Measurements from ENCODE around the gene PSMD14. TPM values are rescaled to one million over a fixed set of nuclear protein-coding genes. Genes with fewer than 3 reads are reported as not detected.
A peak's percentile ranks its signal among the peaks of the same experiment; 100 is the strongest.
"Not testable (repeated sequence)": the region's sequence is repeated elsewhere in the genome, so short reads cannot be mapped to it uniquely, and the experiment has no call there.

The PSMD14 gene
- polyA plus RNA-seq (2013, experiment 1 of 2; ENCODE audit: insufficient read length): 60.5 TPM
- polyA plus RNA-seq (2013, experiment 2 of 2; ENCODE audit: insufficient read length): 66.9 TPM

DNA sequence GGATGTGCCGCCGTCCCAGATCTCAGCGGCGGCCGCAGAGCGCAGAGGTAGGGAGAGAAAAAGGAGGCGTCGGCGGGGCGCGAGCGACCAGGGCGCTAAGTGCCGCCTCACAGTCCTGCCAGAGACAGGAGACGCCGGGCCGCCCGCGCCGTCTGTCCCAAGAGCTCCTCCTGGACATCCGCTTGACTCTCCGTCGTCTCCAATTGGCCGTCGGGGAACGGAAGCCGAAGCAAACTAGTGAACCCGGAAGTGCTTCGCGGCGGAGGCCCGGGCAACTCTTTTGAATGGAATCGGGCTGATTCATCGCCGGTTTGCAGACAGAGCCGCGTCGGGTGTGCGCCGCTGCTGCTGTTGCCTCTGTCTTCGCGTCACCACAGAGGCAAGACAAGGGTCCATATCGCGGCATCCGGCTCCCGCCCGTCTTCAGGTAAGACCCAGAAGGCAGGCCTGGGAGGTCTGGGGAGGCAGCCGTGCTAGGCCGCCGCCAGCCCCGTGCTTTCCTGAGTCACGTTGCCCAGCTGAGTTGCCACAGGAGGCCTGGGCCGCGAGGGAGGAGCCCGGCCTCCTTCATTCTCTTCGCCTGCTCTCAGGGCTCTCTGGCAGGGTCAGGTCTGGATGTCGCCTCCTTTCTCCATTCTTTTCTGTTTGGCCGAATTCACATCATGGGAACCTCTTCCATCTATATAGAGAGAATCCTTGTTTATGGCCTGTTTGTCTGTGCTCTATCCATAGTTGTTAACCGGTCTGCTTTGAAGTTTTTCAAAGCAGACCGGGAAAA, at the start of gene PSMD14:
PSMD14 (plus strand) TSS at position 248 of the 778 bp plus-strand sequence. CDS start 10,401 bp downstream, outside the sequence.
- peak; percentile 96 for DNase-seq

DNA sequence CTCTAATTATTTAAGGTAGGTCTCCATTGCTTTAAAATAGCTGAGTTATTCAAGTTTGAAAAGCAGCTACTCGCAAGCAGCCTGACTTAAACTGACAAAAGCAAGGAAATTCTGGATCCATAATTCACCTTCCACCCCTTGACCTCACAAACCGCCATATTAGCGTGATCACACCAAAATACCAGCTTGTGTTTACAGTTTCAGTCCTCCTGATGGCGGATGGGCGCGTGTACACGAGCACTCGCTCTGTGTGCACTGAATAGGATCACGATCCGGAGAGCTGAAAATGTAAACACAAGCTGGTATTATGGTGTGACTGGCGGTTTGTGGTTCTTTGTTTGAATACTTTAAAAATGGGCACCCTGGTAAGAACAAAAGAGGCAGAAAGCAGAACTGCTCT, 42.4 kb upstream of the PSMD14 start:
- DNase-seq: no peak

DNA sequence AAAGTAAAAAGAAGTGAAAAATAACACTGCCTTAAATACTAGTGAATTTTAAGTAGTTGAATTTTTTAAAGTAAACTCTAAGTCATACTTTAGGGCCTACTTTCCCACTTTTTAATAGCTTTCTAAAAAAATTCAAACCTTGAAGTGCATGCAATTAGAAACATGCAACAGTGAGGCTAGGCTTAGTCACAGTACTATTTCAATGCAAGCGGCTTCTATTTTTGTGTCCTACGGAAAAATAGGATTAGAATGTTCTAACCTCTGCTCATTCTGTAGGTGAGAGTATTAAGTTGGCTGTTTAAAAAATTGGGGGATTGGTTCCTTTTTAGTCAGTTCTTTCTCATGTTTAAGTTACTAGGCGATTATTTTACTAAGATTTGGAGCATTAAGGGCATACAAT, 39.1 kb upstream of the PSMD14 start:
- no peak for DNase-seq

DNA sequence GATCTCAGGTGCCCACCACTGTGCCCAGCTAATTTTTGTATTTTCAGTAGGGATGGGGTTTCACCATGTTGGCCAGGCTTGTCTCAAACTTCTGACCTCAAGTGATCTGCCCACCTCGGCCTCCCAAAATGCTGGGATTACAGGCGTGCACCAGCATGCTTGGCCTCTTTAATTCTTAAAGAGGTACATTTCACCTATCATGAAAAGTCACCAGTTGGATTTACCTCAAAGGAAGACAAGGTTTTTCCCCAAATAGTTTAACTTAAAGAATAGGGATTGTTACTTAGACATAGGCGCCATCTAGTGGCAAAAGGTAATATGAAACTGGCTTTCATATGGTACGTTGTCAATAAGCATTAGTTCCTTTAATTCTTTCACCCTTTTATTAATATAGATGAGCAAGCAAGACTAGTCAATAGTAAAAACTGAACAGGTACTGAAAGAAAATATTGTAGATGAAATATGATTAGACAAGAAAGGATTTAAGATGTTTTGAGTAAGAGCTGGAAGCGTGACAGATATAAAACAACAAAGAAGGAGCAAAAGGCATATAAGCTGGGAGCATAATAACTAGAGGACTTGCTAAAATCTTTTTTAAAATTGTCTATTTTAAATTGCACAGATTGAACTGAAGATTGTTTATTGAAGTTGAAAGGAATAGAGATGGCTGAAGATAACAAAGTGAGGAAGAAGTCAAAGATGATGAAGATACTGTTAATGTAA, 35.0 kb upstream of the PSMD14 start:
- DNase-seq: peak; percentile 59

DNA sequence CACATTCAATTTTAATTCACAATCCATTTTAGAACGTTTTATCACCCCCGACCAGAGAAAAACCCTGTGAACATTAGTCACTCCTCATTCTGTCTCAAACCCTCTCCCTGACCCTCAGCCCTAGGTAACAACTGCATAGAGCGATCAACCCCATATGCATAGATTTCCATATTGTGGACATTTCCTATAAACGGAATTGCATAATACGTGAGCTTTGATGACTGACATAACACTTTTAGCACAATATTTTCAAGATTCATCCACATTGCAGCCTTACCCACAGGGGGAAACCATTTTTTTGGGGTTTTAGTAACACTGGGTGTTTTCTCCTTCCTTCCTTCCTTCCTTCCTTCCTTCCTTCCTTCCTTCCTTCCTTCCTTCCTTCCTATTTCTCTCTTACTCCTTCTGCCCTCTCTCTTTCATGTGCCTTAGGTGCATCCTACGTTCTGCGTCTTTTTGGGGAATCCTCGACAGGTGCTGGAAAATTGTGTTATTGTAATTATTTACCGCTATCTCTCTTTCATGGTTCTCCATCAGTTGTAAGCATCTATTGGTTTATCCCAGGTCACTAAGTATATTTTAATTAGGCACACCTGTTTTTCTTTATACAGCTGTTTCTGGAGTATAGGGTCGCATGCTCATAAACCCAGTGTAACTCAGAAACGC, 29.5 kb upstream of the PSMD14 start:
- not testable (repeated sequence) for DNase-seq

DNA sequence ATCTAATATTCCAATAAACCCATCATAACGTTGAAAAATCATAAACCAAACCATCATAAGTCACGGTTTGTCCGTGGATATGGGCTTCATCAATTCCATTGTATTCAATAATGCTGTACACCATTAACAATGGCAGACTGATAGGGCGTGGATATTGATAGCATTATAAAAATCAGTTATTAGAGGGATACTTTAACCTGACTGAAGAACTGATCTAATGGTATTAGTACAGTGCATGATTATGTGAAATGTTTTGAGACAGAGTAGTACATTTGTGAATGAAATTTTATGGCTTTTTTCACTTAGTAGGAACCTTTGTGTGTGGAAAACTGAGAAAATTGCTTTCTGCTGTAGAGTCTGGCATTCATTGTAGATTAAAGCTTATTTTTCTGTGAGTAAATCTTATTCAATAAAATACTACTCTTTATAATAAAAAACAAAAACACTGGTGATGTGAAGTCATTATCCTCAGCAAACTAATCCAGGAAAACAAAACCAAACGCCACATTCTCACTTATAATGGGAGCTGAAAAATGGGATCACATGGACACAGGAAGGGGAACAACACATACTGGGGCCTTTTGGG, 28.9 kb upstream of the PSMD14 start:
- not testable (repeated sequence) for DNase-seq

DNA sequence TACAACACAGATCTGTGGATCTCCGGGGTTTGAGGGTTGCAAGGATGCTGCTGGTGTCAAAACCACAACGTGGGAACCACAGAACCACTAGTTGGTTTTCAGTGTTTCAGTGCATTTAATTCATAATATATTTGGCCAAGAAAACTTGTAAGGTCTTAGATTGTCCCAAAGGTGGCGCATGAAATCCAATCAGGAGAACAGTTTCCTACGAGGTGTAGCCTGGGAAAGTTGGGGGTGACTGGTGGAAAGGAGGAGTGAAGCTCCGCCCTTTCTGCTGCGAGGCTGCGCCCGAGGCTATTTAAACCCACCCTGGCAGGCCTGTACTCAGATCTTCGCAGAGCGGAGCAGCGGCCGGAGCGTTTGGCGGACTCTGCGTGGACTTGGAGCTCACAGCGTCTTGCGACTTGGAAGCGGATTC, 27.3 kb upstream of the PSMD14 start:
- peak; percentile 9 for DNase-seq

DNA sequence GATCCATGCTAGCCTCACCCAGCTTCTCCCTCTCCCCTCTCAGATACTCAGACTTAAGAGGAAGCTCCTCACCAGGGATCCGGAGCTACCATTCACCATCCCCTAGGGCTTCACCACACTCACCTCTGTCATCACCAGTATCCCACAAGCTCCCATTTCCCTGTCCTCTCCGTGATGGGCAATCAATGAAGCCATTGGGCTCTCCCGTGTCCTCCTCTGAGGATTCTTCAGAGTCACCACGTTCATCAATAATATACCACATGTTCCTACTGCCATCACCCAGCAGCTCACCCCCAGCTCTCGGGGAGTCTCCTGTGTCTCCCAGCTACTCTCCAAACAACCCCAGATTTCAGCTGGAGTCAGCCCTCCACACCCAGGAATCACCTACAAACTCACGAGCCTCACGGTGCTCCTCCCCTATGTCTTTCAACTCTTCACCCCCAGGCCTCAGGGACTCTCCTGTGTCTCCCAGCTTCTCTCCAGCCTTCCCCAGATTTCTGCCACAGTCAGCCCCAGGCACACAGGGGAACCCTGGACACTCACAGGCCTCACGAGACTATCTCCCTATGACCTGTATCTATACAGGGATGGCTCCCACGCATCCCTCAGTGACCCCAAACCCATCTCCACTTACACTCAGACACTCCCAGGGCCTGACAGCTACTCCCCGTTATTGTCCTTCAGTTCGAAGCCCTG, 26.5 kb upstream of the PSMD14 start:
- DNase-seq: not testable (repeated sequence)

DNA sequence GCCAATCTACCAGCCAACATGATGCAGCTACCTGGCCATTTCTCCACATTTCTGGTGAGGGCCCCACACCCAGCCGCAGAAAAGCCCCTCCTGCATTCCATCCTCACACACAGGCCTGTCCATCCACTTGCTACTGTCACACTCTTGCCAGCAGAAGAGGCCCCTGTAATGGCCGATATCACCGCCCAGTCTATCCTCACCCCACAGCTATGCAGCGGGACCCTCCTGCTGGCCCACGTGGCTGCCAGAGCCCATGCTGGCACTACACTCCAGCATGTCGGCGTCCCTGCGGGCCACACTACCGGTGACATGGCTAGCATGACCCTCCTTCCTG, 25.9 kb upstream of the PSMD14 start:
- not testable (repeated sequence) for DNase-seq

DNA sequence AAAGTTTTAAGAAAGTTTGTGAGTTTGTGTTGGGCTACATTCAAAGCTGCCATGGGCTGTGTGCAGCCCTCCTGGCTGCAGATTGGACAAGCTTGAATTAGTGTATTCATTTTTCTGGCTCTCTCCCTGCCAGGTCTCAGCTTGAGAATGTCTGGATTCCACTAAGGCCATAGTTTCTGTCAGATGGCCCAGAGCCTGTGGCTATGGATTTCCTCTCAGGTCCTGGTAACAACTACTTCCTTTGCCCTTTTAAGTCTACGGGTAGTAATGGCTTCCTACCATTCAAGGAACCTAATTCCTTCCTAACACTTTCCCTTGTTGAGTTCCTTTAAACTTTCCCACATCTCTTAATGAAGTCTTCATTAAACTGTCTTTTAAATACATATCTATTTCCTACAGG, 24.3 kb upstream of the PSMD14 start:
- peak; percentile 8 for DNase-seq

DNA sequence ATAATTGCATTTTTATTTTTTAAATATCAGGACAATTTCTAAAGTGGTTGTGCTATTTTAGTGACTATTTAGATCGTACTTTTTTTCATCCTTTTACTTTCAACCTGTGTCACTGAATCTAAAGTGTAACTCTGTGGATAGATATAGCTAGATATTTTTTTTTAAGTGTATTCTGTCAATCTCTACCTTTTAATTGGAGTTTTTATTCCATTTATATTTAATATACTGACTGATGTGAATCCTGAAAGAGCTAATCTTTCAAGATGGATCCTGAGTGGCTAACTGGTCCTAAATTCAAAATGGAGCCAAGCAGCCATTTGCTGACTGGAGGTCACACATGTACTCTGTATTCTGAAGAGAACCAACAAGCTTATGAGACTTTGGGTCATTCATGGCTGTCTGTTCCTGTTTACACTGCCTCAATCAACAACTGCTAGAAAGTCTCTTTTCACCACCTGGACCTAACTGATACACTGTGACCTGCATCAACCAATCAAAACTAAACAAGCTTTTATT, 4.6 kb upstream of the PSMD14 start:
- no peak for DNase-seq

DNA sequence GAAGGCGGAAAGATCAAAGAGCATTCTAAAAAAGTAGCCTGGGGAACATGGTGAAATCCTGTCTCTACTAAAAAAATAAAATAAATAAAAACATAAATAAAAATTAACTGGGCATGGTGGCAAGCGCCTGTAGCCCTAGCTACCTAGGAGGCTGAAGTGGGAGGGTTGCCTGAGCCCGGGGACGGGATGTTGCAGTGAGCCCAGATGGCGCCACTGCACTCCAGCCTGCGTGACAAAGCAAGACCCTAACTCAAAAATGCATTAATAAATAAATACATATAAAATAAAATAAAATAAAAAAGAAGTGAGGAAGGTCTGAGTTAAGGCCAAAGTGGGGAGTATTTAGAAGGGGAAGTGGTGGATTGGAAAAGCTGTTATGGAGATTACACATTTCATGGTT, 1.3 kb upstream of the PSMD14 start:
- DNase-seq: no peak

DNA sequence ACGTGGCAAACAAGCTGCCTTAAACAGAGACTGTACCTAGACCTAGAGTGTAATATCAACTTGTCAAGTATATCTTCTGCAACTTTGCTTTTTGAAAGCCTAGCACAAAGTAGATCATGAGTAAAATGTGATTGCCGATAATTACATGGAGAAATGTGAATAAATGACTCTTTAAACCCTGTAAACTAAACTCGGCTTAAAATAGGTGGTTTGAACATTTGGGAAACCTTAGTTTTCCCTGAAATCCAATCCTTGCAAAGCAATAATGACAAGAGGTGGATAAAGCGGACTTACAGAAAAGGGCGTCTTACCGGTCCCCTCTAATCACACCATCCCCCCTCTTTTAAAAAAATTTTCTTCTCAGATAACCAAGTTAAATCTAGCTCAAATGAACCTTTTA, 549 bp upstream of the PSMD14 start:
- no peak for DNase-seq

DNA sequence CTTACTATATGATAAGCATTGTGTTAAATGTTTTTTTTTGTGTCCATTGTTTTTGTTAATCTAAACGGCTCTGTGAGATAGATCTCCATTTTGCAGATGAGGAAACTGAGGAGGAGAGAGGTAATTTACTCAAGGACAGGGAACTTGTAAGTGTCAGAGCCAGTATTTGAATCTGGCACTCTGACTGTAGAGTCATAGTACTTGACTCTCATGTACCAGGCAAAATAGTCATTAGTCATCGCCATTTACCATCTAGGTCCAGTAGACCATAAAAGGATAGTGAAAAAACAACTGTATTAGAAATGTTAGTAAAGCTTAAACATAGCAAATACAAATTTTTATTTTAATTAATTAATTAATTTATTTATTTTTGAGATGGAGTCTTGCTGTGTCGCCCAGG, 4.8 kb downstream of the PSMD14 start:
- DNase-seq: no peak

DNA sequence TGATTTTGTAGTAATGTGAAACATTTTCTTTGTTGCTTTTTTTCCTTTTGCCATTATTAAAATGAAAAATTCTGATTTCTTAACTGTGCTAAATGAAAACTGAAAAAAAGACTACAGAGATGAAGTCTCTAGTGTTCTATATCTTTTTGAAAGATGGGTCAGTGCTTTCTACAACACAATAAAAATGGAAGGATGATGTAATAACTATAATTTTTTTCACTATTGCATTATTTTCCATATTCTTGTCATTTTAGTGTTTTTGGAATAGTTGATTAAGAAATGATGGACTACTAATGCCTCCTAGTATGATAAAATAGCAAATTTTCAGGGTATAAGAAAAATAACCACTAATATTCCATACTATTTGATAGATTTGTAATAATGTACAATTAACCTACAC, 7.2 kb downstream of the PSMD14 start:
- DNase-seq: no peak

DNA sequence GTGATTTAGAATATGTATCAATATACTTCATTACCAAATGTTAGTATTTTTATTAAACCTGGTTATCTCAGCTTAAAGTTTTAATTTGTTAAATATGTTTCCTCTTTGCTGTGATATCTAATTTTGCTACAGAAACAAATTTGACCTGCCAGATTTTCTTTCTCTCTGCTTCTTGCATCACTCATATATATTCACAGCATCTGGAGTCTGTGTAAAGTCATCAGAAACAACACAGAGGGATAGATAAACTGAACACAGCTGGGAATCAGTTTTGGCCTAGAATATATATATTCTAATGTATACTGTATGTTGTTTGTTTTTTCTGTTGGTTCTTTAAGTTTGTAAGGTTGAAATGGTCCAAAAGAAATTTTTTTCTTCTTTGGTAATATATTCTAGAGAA, 8.5 kb downstream of the PSMD14 start:
- no peak for DNase-seq

DNA sequence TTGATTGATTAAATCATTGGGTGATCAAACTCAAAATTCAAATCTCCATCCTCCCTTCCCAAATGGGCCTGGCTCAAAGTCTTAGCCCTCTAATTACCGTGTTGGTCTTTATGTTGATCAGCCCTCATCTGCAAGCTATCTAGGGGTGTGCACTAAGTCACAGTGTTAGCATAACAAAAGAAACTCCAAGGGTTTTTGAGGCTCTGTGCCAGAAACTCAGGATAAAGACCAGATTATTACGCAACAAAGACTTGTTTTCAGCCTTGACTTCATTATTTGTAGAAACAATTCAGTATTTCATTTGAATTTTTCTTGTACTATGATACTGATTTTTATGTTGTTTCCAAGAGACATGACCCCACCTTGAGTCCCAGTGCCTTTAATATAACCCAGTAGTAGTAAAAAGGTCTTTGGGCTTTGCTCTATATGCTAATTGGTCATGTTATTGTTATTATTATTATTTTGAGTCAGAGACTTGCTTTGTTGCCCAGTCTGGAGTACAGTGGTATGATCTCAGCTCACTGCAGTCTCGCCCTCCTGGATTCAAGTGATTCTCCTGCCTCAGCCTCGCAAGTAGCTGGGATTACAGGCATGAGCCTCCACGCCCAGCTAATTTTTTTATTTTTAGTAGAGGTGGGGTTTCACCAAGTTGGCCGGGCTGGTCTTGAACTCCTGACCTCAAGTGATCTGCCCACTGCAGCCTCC, 13.9 kb downstream of the PSMD14 start:
- DNase-seq: no peak

DNA sequence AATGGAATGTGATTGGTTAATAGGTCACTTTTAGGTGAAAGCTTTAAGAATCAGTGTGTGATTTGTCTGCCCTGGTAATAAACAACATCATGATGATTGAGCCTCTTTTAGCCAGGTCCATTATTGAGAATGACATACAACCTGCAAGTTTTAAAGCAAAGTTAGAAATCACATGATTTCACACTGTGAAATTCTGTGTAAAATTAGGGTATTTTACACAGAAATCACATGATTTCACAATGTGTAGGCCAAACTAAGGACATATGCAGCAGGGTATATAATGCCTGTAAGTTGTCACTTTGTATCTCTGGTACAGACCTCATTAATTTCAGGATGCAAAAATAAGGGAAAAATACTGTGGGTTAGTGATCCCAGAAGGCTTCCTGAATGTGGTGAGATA, 16.7 kb downstream of the PSMD14 start:
- DNase-seq: no peak

DNA sequence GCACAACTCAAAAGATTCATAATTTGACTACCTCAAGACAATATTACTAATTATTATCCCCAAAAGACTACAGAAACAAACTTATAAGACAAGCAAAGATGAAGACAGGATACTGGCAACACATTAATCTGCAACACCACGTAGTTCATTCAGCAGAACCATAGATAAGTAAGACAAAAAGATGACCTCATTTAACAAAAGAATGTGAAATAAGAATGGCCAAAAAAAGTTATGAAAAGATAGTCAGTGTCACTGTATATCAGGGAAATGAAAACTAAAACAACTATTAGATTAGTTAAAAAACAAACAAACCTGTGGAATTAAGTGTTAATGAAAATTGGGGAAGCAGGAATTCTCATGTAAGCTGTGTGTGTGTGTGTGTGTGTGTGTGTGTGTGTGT, 19.4 kb downstream of the PSMD14 start:
- DNase-seq: no peak

DNA sequence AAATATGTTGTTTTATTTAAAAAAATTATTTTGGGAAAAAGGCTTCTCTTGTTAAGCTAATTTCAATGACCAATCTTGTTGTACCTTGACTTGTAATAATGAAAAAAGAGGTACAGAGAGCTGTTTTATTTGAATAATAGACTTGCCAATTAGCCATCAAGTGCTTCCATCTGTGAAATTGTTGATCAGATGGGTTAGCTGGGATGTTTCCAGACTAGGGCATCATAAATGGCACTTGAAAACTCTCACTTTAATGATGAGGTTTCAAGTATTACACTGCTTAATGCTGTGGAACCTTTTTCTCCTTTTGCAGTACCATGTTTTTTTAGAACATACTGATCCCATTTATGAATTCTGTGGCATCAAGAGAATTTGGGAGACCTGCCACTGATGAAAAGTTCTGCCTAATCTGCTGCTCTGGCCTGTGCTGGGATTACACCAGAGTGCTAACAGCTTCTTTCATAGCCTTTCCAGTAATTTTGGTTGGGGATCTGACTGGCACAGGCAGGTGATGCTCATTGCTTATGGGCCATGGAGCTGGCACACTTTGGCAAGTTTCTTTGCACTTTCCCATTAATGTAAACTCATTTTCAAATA, 24.2 kb downstream of the PSMD14 start:
- no peak for DNase-seq

DNA sequence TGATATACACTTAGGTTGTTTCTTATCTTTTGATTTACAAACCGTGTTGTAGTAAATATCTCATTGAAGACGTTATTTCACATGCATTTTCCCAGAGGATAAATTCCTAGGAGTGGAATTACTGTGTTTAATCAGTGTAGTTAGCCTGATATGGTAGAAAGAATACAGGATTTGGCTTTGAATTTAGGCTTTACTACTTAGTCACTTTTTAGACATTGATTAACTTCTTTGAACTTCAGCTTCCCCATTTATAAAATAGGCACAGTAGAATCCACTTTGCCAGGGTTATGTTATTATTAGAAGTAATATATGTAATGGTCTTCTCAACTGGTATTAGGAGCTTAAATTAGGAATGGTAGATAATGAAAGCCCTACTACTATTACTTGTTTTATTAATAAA, 27.4 kb downstream of the PSMD14 start:
- no peak for DNase-seq

Measured in fibroblast of skin of scalp (primary cell).